HL-60 (cell line): ENCODE measurements around the gene NBDY.

Source experiments
- DNase-seq, 2 experiments: peaks; one replicate each; pipeline ENCODE4 v3.0.0-alpha.2; 2010 to 2020; ENCODE audit warnings: low read depth in 1 of 2, low spot score in 1 of 2
- H3K27ac ChIP-seq: fragments of 250-450 bp; sonication (Bioruptor Pico); replicated peaks from 2 replicates; pipeline ENCODE4 v1.5.1; 2020; ENCODE audit warnings: mild to moderate bottlenecking, moderate library complexity
- H3K27me3 ChIP-seq: fragments of 250-450 bp; sonication (Bioruptor Pico); 2 replicates; pipeline ENCODE4 v1.5.1; 2021; ENCODE audit warnings: mild to moderate bottlenecking, moderate library complexity; ENCODE audit not compliant: insufficient read depth, poor library complexity, severe bottlenecking
- H3K4me3 ChIP-seq: replicated peaks from 2 replicates; pipeline ENCODE4 v1.5.1; 2011; ENCODE audit warnings: mild to moderate bottlenecking, control low read depth, low read length; ENCODE audit not compliant: insufficient read depth
- GABPA ChIP-seq: IDR thresholded peaks from 2 replicates; pipeline ENCODE4 v1.6.1; 2012; ENCODE audit warnings: low read depth
- POLR2AphosphoS5 ChIP-seq: IDR thresholded peaks from 2 replicates; pipeline ENCODE4 v1.6.1; 2012; ENCODE audit warnings: low read depth
- REST ChIP-seq: IDR thresholded peaks from 2 replicates; pipeline ENCODE4 v1.6.1; 2012; ENCODE audit warnings: low read depth; ENCODE audit not compliant: insufficient replicate concordance
- SPI1 ChIP-seq: IDR thresholded peaks from 2 replicates; pipeline ENCODE4 v1.6.1; 2012; ENCODE audit warnings: low read depth, mild to moderate bottlenecking, borderline replicate concordance
- TF ChIP-seq, protein P1 (sequence below): IDR thresholded peaks from one replicate; pipeline ENCODE4 v1.5.1; 2011; ENCODE audit warnings: low read length, control low read depth, inconsistent platforms; ENCODE audit not compliant: insufficient read depth

The NBDY gene

DNA sequence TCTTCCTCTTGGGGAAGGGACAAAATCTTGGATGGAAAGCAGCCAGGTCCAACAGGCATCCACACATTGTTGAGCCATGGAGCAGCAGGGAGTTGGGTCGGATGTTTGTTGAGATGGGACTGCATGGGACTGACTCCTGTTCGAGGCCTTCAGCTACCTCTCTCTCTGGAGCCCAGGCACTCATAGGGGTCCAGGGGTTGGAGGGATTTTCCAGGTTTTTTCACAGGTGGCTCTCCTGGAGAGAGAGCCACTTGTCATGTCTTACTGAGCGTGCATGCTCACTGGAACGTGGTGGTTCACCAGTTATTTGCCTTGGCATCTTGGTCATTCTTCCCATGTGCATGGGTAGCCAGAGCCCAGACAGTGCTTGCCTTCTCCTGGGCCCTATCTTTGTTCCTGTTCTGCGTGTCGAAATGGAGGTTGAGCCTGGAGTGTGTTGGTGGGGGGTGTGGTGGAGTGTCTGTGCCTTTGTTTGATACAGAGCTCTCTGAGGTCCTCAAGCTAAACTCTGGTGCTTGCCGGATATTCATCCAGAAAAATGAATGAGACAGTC is 60.6 kb downstream of the NBDY start:
- TF ChIP-seq GABPA, result no peak
- TF ChIP-seq SPI1, result no peak
- no peak for TF ChIP-seq REST
- TF ChIP-seq, protein P1, sequence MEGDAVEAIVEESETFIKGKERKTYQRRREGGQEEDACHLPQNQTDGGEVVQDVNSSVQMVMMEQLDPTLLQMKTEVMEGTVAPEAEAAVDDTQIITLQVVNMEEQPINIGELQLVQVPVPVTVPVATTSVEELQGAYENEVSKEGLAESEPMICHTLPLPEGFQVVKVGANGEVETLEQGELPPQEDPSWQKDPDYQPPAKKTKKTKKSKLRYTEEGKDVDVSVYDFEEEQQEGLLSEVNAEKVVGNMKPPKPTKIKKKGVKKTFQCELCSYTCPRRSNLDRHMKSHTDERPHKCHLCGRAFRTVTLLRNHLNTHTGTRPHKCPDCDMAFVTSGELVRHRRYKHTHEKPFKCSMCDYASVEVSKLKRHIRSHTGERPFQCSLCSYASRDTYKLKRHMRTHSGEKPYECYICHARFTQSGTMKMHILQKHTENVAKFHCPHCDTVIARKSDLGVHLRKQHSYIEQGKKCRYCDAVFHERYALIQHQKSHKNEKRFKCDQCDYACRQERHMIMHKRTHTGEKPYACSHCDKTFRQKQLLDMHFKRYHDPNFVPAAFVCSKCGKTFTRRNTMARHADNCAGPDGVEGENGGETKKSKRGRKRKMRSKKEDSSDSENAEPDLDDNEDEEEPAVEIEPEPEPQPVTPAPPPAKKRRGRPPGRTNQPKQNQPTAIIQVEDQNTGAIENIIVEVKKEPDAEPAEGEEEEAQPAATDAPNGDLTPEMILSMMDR, result no peak
- TF ChIP-seq POLR2AphosphoS5, result no peak
- no peak overlapping the region for H3K27ac ChIP-seq
- H3K4me3 ChIP-seq, result no peak overlapping the region

DNA sequence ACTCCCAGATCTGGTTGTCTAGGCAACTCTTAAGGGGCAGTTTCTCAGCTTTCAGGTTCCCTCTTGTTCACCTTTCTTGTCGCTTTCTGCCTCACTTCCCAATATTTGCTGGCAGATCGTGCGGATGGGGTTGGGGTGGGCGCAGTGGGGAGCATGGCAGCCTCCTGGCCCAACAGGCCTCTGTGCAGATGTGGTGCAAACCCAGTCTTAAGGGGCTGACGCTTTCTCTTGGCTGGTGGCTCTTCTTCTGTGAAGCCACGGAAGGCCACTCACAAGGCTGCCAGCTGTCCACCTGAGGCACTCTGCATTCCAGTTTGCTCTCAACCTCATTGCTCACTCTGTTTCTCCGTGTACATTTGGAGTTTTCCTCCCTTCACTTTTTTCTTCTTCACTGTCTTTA is 61.7 kb downstream of the NBDY start:
- H3K4me3 ChIP-seq, result no peak overlapping the region
- no peak overlapping the region for H3K27ac ChIP-seq
- no peak for DNase-seq
- TF ChIP-seq POLR2AphosphoS5 (no peak), SPI1 (no peak), REST (no peak), GABPA (no peak)
- TF ChIP-seq, protein P1, result no peak
- no peaks in the 10 kb centered on the region for H3K27me3 ChIP-seq

More for the DNA sequence above, 60.6 kb downstream of the NBDY start:
- H3K27me3 ChIP-seq, result no peaks in the 10 kb centered on the region
- DNase-seq, result no peak

- no peak for DNase-seq
- H3K4me3 ChIP-seq, result no peak overlapping the region
- TF ChIP-seq GABPA (no peak), SPI1 (no peak), POLR2AphosphoS5 (no peak), REST (no peak)
- TF ChIP-seq, protein P1, result no peak
- H3K27me3 ChIP-seq, result no peaks in the 10 kb centered on the region
- no peak overlapping the region for H3K27ac ChIP-seq
These were observed 62.4 kb downstream of the NBDY start for GRCh38 chrX:56791456-56791855.
